ENCODE data around the gene RPTOR. TPM values are rescaled to one million over a fixed set of nuclear protein-coding genes. Genes with fewer than 3 reads are reported as not detected.

Gene RPTOR
- total and polyA plus RNA-seq, 2 donors (not counting 3 experiments of a cell fraction or from before 2014, with no cell fraction given), result 10.7 to 41.8 TPM

DNA sequence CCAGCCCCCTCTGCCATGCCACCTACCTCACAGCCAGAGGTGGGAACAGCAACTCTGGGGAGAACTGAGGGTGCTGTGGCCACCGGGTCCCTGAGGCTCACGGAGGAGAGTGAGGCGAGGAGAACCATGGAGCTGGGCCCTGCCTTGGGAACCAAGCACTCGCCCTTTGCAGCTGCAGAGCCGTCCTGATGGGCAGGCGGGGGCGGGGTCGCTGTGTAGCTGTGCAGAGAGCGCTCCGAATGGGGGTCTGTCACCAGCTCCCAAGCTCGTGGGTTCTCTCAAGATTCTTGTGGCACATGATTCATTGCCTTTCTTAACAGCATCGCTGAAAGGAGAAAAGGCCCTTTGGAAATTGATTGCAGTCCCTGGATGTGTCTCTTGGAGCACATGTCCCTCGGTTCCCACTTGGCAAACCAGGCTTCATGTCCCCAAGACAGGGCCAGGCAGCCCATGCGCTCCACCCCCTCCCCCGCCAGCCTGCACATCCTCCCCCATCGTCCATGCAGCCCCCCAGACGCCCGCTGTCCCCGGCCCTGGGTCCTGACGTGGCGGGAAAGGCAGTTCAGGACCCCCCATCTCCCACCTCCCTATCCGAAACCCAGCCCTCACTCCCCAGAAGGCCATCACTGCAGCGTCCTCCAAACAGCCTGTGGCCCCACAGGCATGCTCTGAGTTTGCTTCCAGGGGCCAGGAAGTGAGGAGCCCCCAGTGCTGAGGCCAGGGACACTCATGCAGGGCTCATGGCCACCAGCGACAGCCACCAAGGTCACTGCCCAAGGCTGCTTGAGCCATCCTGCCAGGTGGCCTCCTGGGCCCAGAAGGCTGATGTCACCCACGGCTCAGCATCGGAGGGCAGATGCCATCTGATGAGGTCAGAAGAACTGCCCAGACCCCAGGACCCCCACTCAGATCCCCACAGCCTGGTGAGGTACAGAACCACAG is 426.4 kb downstream of the RPTOR start:
- no peaks in the 10 kb centered on the region for H3K27me3 ChIP-seq (ENCODE audit: control insufficient read depth in 2 of 2, insufficient read depth in 2 of 2, low read length in 2 of 2)
- no peaks in the 10 kb centered on the region for H3K36me3 ChIP-seq (ENCODE audit: control insufficient read depth in 2 of 2, extremely low read depth in 1 of 2, insufficient read depth in 2 of 2, low read length in 2 of 2)
- ChIA-PET CTCF (interaction anchor here (1.0 to 4.5 kb wide), 5 partner anchors 14 to 544 kb away, joined by 4 to 53 read pairs (median 5); no protein-coding TSS in a partner anchor), POLR2A (no interaction called here)
- no peaks in the 10 kb centered on the region for H4K20me1 ChIP-seq (replicated peaks; ENCODE audit: control insufficient read depth, extremely low read depth, insufficient read depth, low read length)
- no peak overlapping the region for H3K27ac ChIP-seq (ENCODE audit: insufficient read depth, low read depth, low read length)
- DNase-seq (ENCODE audit: low read depth, low spot score), result no peak
- intact Hi-C loops (cut with micrococcal nuclease), result loop anchor here (1.0 kb wide), 1 partner anchor 105 kb away; no protein-coding TSS in a partner anchor
- no peaks in the 10 kb centered on the region for H3K9me3 ChIP-seq (replicated peaks; ENCODE audit: control insufficient read depth, insufficient read depth, low read length)
- no peaks in the 10 kb centered on the region for H3K79me2 ChIP-seq (ENCODE audit: control insufficient read depth, insufficient read depth, low read length)
- FAIRE-seq, result no peak
- no TSS peak for BruUV-seq (replicated peaks)
- no peak overlapping the region for H3K9ac ChIP-seq (replicated peaks; ENCODE audit: extremely low read depth, insufficient read depth, low read length)
- dilution Hi-C loops (cut with MboI; ENCODE audit: extremely low pct_ligation_motif_present, low sequenced_read_pairs), result no loop called here
- no peaks in the 10 kb centered on the region for H3K4me1 ChIP-seq (ENCODE audit: control insufficient read depth, extremely low read depth, insufficient read depth, low read length)
- TF ChIP-seq EZH2 (IDR thresholded peaks at IDR 0.05; ENCODE audit: borderline replicate concordance, low read depth, low read length, severe bottlenecking) (no peak), POLR2AphosphoS5 (IDR thresholded peaks at IDR 0.05; ENCODE audit: insufficient read depth, low read depth, low read length) (no peak), GATA2 (IDR thresholded peaks at IDR 0.05; ENCODE audit: insufficient read depth, insufficient read length, low read depth, low read length) (no peak), JUN (IDR thresholded peaks at IDR 0.05; ENCODE audit: borderline replicate concordance, insufficient read depth, insufficient read length, low read depth) (no peak), POLR2A (IDR thresholded peaks at IDR 0.05; ENCODE audit: low read depth, low read length) (no peak), FOS (IDR thresholded peaks at IDR 0.05; ENCODE audit: borderline replicate concordance, insufficient read depth, low read length) (no peak), MYC (IDR thresholded peaks at IDR 0.05; ENCODE audit: low read depth, low read length) (no peak)
- TF ChIP-seq, protein P1, sequence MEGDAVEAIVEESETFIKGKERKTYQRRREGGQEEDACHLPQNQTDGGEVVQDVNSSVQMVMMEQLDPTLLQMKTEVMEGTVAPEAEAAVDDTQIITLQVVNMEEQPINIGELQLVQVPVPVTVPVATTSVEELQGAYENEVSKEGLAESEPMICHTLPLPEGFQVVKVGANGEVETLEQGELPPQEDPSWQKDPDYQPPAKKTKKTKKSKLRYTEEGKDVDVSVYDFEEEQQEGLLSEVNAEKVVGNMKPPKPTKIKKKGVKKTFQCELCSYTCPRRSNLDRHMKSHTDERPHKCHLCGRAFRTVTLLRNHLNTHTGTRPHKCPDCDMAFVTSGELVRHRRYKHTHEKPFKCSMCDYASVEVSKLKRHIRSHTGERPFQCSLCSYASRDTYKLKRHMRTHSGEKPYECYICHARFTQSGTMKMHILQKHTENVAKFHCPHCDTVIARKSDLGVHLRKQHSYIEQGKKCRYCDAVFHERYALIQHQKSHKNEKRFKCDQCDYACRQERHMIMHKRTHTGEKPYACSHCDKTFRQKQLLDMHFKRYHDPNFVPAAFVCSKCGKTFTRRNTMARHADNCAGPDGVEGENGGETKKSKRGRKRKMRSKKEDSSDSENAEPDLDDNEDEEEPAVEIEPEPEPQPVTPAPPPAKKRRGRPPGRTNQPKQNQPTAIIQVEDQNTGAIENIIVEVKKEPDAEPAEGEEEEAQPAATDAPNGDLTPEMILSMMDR (IDR thresholded peaks at IDR 0.05; ENCODE audit: extremely low read depth in 1 of 2, insufficient read depth in 1 of 2, low read depth in 1 of 2, low read length in 2 of 2), result no peak
- TF ChIP-seq, protein P2, sequence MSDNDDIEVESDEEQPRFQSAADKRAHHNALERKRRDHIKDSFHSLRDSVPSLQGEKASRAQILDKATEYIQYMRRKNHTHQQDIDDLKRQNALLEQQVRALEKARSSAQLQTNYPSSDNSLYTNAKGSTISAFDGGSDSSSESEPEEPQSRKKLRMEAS (IDR thresholded peaks at IDR 0.05; ENCODE audit: insufficient read depth, insufficient read length), result no peak
- no peaks in the 10 kb centered on the region for H3K9me1 ChIP-seq (replicated peaks; ENCODE audit: control insufficient read depth, extremely low read depth, insufficient read depth, low read length)
- H3K4me2 ChIP-seq (ENCODE audit: insufficient read depth, low read length), result no peak overlapping the region
- H2AFZ ChIP-seq (ENCODE audit: low read depth, low read length), result no peak overlapping the region
- no peak overlapping the region for H3K4me3 ChIP-seq (replicated peaks in 1 of 3; ENCODE audit: insufficient read depth in 1 of 3, low read depth in 1 of 3, low read length in 3 of 3)

Data from endothelial cell of umbilical vein (primary cell).